Measurements from ENCODE around the gene DHRS1.

Gene DHRS1

DNA sequence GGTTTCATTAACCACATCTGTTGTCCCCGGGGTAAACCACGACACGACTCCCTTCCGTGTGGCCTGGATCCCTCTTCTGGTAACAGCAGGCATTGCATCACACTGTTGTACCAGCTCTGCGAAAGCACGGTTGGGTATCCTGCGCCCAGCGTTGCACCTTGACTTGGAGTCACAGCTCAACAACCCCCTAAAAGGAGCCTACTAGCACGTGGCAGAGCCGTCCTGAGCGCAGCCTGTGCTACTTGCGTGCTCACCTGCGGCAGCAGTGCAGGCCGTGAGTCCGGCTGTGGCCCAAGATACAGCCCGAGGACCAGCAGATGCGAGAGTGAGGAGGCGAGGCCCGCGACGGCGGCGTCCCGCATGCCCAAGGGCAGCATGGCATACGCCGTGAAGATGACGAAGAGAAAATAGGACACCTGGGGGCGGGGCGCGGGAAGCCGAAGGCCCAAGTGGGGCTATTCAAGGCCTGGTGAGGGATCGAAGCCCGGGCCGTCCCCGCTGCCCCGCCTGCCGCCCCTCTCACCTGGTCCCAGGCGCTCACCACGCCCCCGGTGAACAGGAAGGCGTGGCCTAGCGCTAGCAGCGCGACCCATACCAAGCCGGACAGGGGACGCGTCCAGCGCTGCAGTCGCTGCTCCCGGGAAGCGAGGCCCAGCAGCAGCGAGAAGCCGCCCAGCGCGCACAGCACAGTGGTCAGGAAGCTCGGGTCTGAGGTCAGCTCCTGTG is 32.9 kb upstream of the DHRS1 start:
- Histone ChIP-seq H3K9me2 (replicated peaks; ENCODE audit: low read depth, low read length) (no peaks in the 10 kb centered on the region), H3F3A (ENCODE audit: low read depth) (0 out of 2 replicates have a peak, but pooled peaks cover under 1% of the 10 kb centered on the region), H3K36me3 (ENCODE audit: insufficient read depth, low read length) (no peaks in the 10 kb centered on the region), H3K4me1 (ENCODE audit: insufficient read depth, low read length, poor library complexity, severe bottlenecking) (peaks cover 53% of the 10 kb centered on the region), H3K9ac (ENCODE audit: low read depth, low read length, poor library complexity, severe bottlenecking) (no peak overlapping the region), H3K4me3 (ENCODE audit: low read length, poor library complexity, severe bottlenecking) (no peak overlapping the region), H4K20me1 (ENCODE audit: insufficient read depth, low read length, poor library complexity, severe bottlenecking) (no peaks in the 10 kb centered on the region), H3K9me3 (ENCODE audit: insufficient read depth, low read depth, low read length) (no peaks in the 10 kb centered on the region), H3K4me2 (ENCODE audit: low read depth, low read length, poor library complexity, severe bottlenecking) (peak overlapping the region; percentile 32), H3K27me3 (ENCODE audit: insufficient read depth, low read length, poor library complexity, severe bottlenecking) (no peaks in the 10 kb centered on the region), H2AFZ (ENCODE audit: low read length) (no peak overlapping the region), H3K79me2 (ENCODE audit: insufficient read depth, low read length) (no peaks in the 10 kb centered on the region)
- TF ChIP-seq EZH2phosphoT487 (IDR thresholded peaks at IDR 0.05; ENCODE audit: borderline replicate concordance) = no peak
- TF ChIP-seq, protein P1, sequence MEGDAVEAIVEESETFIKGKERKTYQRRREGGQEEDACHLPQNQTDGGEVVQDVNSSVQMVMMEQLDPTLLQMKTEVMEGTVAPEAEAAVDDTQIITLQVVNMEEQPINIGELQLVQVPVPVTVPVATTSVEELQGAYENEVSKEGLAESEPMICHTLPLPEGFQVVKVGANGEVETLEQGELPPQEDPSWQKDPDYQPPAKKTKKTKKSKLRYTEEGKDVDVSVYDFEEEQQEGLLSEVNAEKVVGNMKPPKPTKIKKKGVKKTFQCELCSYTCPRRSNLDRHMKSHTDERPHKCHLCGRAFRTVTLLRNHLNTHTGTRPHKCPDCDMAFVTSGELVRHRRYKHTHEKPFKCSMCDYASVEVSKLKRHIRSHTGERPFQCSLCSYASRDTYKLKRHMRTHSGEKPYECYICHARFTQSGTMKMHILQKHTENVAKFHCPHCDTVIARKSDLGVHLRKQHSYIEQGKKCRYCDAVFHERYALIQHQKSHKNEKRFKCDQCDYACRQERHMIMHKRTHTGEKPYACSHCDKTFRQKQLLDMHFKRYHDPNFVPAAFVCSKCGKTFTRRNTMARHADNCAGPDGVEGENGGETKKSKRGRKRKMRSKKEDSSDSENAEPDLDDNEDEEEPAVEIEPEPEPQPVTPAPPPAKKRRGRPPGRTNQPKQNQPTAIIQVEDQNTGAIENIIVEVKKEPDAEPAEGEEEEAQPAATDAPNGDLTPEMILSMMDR (conservative IDR thresholded peaks at IDR 0.05; ENCODE audit: low read length) = peak; percentile 80

DNA sequence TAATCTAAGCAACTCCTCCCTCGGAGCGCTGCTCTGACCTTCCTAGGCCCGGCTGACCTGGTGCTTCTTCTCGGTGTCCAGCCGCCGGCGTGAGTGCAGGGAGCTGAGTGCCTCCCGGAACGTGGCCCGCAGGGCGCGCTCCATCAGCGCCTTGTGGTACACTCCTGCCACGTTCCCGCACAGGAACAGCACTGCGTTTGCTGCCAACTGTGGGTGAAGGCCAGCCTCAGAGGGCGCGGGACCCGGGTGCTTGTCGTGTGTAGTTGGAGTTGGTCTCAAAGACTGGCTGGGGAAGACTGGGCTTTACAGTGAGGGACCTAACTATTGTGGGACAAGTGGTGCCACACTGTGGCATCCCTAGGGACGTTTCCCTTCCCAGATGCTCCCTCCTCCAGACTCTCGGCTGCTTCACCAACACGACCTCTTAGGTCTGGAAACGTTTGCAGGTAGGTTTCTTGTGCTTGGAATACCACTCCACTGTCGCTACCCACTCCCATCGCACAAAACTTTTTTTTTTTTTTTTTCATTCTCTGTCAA is 32.2 kb upstream of the DHRS1 start:
- Histone ChIP-seq H2AFZ (ENCODE audit: low read length) (no peak overlapping the region), H3K9ac (ENCODE audit: low read depth, low read length, poor library complexity, severe bottlenecking) (no peak overlapping the region), H3K36me3 (ENCODE audit: insufficient read depth, low read length) (no peaks in the 10 kb centered on the region), H3K9me3 (ENCODE audit: insufficient read depth, low read depth, low read length) (no peaks in the 10 kb centered on the region), H3F3A (ENCODE audit: low read depth) (0 out of 2 replicates have a peak, but pooled peaks cover 3% of the 10 kb centered on the region), H3K4me1 (ENCODE audit: insufficient read depth, low read length, poor library complexity, severe bottlenecking) (peaks cover 53% of the 10 kb centered on the region), H4K20me1 (ENCODE audit: insufficient read depth, low read length, poor library complexity, severe bottlenecking) (no peaks in the 10 kb centered on the region), H3K4me2 (ENCODE audit: low read depth, low read length, poor library complexity, severe bottlenecking) (peak overlapping the region; percentile 32), H3K9me2 (replicated peaks; ENCODE audit: low read depth, low read length) (no peaks in the 10 kb centered on the region), H3K79me2 (ENCODE audit: insufficient read depth, low read length) (no peaks in the 10 kb centered on the region), H3K27me3 (ENCODE audit: insufficient read depth, low read length, poor library complexity, severe bottlenecking) (no peaks in the 10 kb centered on the region), H3K4me3 (ENCODE audit: low read length, poor library complexity, severe bottlenecking) (no peak overlapping the region)
- TF ChIP-seq, protein P1 (conservative IDR thresholded peaks at IDR 0.05; ENCODE audit: low read length) = no peak
- TF ChIP-seq EZH2phosphoT487 (IDR thresholded peaks at IDR 0.05; ENCODE audit: borderline replicate concordance) = no peak

DNA sequence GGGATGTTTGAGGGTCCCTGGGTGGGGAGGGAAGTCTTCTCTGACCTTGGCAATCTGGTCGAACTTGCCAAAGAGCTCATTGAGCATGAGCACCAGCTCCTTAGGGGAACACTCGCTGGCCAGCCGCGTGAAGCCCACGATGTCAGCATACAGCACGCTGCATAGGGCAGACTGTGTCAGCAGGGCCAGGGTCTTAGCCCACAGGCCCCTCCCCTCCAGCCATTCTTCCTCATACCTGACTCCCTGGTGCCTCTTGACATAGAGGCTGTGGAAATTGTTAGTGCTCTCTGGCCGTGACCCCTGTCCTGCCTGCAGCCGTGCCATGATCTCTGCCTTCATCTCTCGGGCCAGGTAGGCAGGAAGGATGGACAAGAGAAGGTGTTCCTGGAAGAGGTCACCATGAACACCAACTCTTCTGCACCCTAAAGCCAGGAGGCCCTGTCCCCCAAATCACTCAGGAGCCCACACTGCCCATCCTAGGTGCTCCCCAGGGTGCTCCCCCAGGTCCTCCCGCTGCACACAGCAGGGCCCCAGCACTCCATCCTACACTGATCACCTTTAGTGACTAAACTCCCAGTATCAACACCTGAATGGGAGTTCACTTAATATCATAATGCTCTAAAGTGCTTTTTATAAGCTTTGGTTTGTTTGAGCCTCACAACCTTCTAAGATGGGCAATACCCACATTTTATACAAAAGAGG is 31.5 kb upstream of the DHRS1 start:
- H3K4me2 ChIP-seq (ENCODE audit: low read depth, low read length, poor library complexity, severe bottlenecking) = no peak overlapping the region
- no peaks in the 10 kb centered on the region for H3K27me3 ChIP-seq (ENCODE audit: insufficient read depth, low read length, poor library complexity, severe bottlenecking)
- 0 out of 2 replicates have a peak, but pooled peaks cover 3% of the 10 kb centered on the region for H3F3A ChIP-seq (ENCODE audit: low read depth)
- TF ChIP-seq EZH2phosphoT487 (IDR thresholded peaks at IDR 0.05; ENCODE audit: borderline replicate concordance) = no peak
- TF ChIP-seq, protein P1 (conservative IDR thresholded peaks at IDR 0.05; ENCODE audit: low read length) = no peak
- H3K9me2 ChIP-seq (replicated peaks; ENCODE audit: low read depth, low read length) = no peaks in the 10 kb centered on the region
- no peaks in the 10 kb centered on the region for H3K9me3 ChIP-seq (ENCODE audit: insufficient read depth, low read depth, low read length)
- no peaks in the 10 kb centered on the region for H3K36me3 ChIP-seq (ENCODE audit: insufficient read depth, low read length)
- H3K9ac ChIP-seq (ENCODE audit: low read depth, low read length, poor library complexity, severe bottlenecking) = no peak overlapping the region
- H2AFZ ChIP-seq (ENCODE audit: low read length) = no peak overlapping the region
- H3K4me1 ChIP-seq (ENCODE audit: insufficient read depth, low read length, poor library complexity, severe bottlenecking) = peaks cover 49% of the 10 kb centered on the region
- no peak overlapping the region for H3K4me3 ChIP-seq (ENCODE audit: low read length, poor library complexity, severe bottlenecking)
- no peaks in the 10 kb centered on the region for H3K79me2 ChIP-seq (ENCODE audit: insufficient read depth, low read length)
- H4K20me1 ChIP-seq (ENCODE audit: insufficient read depth, low read length, poor library complexity, severe bottlenecking) = no peaks in the 10 kb centered on the region

Data from Loucy (cell line).